Choroid plexus epithelial cell (primary cell): ENCODE data around the gene ZMYND10.
A peak's percentile ranks its signal among the peaks of the same experiment; 100 is the strongest.

Source experiments
- DNase-seq: peaks from one replicate; pipeline ENCODE4 v3.0.0-alpha.2; 2010; ENCODE audit warnings: low read depth
- H3K4me3 ChIP-seq: 2 replicates; pipeline ENCODE4 v1.5.1; 2011; ENCODE audit warnings: low read depth, mild to moderate bottlenecking, control low read depth, low read length, moderate library complexity
- CTCF ChIP-seq: conservative IDR thresholded peaks from 2 replicates; pipeline ENCODE4 v1.5.1; 2011; ENCODE audit warnings: low read depth, mild to moderate bottlenecking, control low read depth, inconsistent platforms, low read length, moderate library complexity

ZMYND10 gene

DNA sequence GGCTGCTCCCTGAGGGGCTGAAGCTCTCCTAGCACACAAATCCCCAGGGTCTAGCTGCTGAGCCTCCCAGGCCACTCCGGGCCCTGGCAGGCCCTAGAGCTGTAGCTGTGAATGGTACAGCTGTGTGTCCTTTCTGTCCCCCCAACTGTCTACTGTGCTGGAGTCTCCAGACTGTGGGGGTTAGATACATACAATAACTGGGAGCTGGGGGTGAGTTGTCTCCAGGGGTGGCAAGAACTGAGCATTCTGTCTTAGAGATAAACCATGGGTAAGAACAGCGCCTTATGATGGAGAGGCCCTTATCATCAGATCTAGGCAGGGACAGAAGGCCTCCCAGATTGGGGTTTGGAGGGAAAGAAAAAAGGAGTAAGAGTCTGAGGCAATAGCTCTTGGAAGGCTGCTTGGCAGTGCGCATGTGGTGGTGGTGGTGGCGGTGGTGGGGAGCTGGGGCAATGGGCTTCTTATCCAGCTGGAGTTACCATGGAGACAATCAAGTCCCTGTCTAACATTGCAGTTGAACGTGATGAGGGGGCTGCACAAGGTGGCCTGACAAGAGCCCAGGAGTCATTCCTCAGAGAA, 8.7 kb upstream of the ZMYND10 start:
- no peak for DNase-seq
- H3K4me3 ChIP-seq, result no peak overlapping the region
- no peak for TF ChIP-seq CTCF

DNA sequence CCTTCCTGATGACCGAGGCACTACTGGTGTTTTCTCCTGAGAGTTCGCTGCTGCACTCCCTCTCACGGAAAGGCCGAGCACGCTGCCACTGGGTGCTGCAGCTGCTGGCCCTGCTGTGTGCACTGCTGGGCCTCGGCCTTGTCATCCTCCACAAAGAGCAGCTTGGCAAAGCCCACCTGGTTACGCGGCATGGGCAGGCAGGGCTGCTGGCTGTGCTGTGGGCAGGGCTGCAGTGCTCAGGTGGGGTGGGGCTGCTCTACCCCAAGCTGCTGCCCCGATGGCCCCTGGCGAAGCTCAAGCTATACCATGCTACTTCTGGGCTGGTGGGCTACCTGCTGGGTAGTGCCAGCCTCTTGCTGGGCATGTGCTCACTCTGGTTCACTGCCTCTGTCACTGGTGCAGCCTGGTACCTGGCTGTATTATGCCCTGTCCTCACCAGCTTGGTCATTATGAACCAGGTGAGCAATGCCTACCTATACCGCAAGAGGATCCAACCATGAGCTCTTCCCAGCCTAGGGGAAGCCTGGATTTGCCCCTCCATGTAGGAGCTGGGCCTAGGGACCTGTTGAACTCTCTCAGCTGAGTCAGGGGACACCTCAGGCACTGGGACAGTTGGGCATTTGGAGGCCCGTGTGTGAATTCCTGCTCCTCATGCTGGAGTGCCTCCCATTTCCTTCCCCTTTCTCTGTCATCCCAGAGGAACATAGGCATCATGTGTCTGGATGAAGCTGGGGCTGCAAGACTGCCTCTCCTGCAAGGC, 7.9 kb upstream of the ZMYND10 start:
- H3K4me3 ChIP-seq, result no peak overlapping the region
- no peak for DNase-seq
- TF ChIP-seq CTCF, result no peak

DNA sequence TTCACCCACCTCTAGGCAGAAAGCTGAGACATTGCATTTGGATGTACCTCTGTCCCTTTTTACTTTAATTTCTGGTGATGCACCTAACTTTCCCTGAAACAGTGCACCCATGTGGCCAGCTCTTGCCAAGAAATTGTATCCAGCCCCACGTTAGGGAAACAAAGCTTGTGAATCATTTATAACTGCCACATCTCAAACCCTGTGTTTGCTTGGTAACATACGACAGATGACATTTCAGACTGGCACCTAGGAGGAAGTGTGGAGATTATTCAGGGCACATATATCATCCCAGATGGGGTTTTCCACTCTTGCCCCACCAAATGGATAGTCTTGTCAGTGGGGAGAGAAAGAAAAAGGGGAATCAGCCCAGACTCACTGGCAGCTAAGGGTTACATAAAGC, 7.2 kb upstream of the ZMYND10 start:
- peak; percentile 48 for DNase-seq
- peak; percentile 57 for TF ChIP-seq CTCF

DNA sequence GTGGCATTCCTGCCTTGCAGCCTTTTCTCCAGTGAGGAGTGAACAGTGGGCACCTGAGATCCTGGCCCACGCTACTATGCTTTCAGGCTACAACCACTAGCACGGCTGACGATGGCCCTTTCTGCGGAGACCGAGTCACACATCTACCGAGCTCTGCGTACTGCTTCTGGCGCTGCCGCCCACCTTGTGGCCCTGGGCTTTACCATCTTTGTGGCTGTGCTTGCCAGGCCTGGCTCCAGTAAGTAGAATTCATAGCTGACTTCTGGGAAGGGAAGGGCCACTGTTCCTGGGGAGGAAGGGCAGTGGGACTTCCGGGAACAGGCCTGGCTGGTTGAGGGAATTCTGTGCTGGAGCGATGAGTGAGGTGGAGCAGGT, 5.8 kb upstream of the ZMYND10 start:
- H3K4me3 ChIP-seq, result peak overlapping the region; percentile 99
- TF ChIP-seq CTCF, result no peak
- DNase-seq, result no peak

More for the DNA sequence above, 7.2 kb upstream of the ZMYND10 start:
- no peak overlapping the region for H3K4me3 ChIP-seq

DNA sequence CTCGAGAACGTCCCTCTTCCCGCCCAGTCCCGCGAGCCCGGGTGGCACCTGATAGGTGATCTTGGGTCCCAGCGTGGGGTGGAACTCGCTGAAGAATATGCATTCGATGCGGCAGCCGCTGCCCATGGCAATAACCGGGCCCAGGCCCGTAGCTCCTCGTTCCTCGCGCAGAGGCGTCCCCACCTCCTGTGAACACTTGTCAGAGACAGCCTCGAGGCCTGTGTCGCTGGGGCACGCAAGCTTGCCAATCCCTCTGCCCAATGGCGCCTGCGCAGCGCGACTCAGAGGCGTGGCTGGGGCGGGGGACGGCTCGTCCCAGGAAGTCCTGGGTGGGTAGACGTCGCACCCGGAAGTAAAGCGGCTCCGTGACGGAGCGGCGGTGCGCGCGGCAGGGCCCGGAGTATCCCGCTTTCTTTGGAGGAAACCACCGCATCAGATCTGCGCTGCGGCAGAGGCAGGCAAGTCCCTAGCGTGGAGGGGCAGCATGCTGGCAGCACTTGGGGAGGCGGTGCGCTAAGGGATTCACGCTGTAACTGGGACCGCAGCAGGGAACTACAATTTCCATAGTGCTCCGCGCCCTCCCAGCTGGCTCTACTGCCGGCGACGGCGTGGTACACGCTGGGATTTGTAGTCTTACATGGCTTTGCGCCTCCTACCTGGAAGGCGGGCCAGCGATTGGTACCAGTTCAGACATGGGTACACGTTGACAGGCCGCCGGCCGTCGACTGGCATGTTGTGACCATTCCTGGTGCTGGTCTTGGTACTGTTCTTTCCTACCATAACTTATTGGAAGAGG, 5.2 kb upstream of the ZMYND10 start, which contains the start of the genes CYB561D2 and NPRL2:
CYB561D2 (plus strand) TSS at position 336 of the 796 bp plus-strand sequence. CDS start 572 bp downstream, outside the sequence.
NPRL2 (minus strand) TSS at position 249 of the 796 bp plus-strand sequence; CDS start at position 126, 123 bp downstream.
- no peak for TF ChIP-seq CTCF
- peak; percentile 92 for DNase-seq
- H3K4me3 ChIP-seq, result peak within 1 kb of the TSS; percentile 99

GRCh38 chr3:50350213-50350526, 4.6 kb upstream of the ZMYND10 start:
- peak overlapping the region; percentile 99 for H3K4me3 ChIP-seq
- TF ChIP-seq CTCF, result no peak
- no peak for DNase-seq
